Esophagus squamous epithelium (tissue), 5 donors: ENCODE results near the gene DCAF10. TPM values are rescaled to one million over a fixed set of nuclear protein-coding genes. Genes with fewer than 3 reads are reported as not detected.
A peak's percentile ranks its signal among the peaks of the same experiment; 100 is the strongest.

Experiments
- DNase-seq: peaks from one replicate; lab custom pipeline; 2025; lab: John Stamatoyannopoulos, UW
- H3K27ac ChIP-seq, 4 donors: fragments of 200-600 bp; sonication (generic); one replicate each; pipeline ENCODE4 v1.5.1; 2016 to 2019; ENCODE audit warnings: mild to moderate bottlenecking in 1 of 4
- H3K27me3 ChIP-seq, 4 donors: fragments of 200-600 bp; sonication (generic); 1 replicate in 3 of 4; 2 replicates in 1 of 4; pipeline versions ENCODE4 v1.5.1 to v1.6.0; 2017 to 2021; ENCODE audit warnings: antibody characterized with exemption in 1 of 4
- H3K36me3 ChIP-seq, 3 donors: fragments of 200-600 bp; sonication (generic); one replicate each; pipeline ENCODE4 v1.5.1; 2016 to 2019
- H3K4me1 ChIP-seq, 3 donors: fragments of 200-600 bp; sonication (generic); one replicate each; pipeline ENCODE4 v1.5.1; 2017 to 2019
- H3K4me3 ChIP-seq, 4 donors: fragments of 200-600 bp; sonication (generic); 1 replicate in 3 of 4; 2 replicates in 1 of 4; pipeline ENCODE4 v1.5.1; 2016 to 2019; ENCODE audit warnings: mild to moderate bottlenecking in 2 of 4, moderate library complexity in 1 of 4
- H3K9me3 ChIP-seq, 3 donors: fragments of 200-600 bp; sonication (generic); one replicate each; pipeline ENCODE4 v1.5.1; 2016 to 2019
- POLR2A ChIP-seq, 4 donors: fragments of 450-650 bp; IDR thresholded peaks; one replicate each; pipeline ENCODE4 v1.6.1; 2017; ENCODE audit warnings: antibody characterized with exemption in 4 of 4, mild to moderate bottlenecking in 4 of 4, moderate library complexity in 3 of 4
- WGBS, 2 donors: methylation state at CpG; one replicate each; pipeline ENCODE4 v1.1.5; 2018; 5-methylcytosine and 5-hydroxymethylcytosine counted together
- intact Hi-C: fragments of 100-400 bp; cut with DNase I; formaldehyde crosslinking; loops from one replicate; pipeline ENCODE4 v1.15.0; 2022
- total RNA-seq, 4 donors: library from RNA; depleted of rRNA; stranded (reverse); fragments of >200 nt; gene quantifications; one replicate each; pipeline ENCODE4 v1.1.0, GENCODE V29; 2016
- TF ChIP-seq, protein P1 (sequence below), 6 experiments: fragments of 450-650 bp in 4 of 6; fragments of 200-600 bp in 2 of 6; sonication (generic) in 2 of 6; IDR thresholded peaks; one replicate each; pipeline ENCODE4 v1.5.1; 2016 to 2019; ENCODE audit warnings: antibody characterized with exemption in 6 of 6, mild to moderate bottlenecking in 4 of 6, moderate library complexity in 4 of 6
- donor health status: DM: yes; HTN: yes; CAD: no.

Gene DCAF10
- total RNA-seq, 4 donors from 2014 or later = 12.0 to 22.9 (median 17.6) TPM

- Histone ChIP-seq H3K36me3 (peaks cover 0 to 24% (median 0%) of the 10 kb centered on the region in 3 donors), H3K27me3 (no peaks in the 10 kb centered on the region), H3K9me3 (no peaks in the 10 kb centered on the region), H3K4me3 (peak overlapping the region; percentile 53 to 86 (median 78)), H3K27ac (peak overlapping the region; percentile 80 to 93 (median 90)), H3K4me1 (peaks cover 7 to 33% (median 15%) of the 10 kb centered on the region in 3 donors)
- DNase-seq = no peak
- intact Hi-C loops = loop anchor here (10.0 kb wide), 1 partner anchor 308 kb away; the partner anchor contains the start of gene TOMM5
- WGBS, 2 donors = 6 to 9% methylated on average over 12 to 13 of the region's 17 CpGs
- TF ChIP-seq, protein P1, sequence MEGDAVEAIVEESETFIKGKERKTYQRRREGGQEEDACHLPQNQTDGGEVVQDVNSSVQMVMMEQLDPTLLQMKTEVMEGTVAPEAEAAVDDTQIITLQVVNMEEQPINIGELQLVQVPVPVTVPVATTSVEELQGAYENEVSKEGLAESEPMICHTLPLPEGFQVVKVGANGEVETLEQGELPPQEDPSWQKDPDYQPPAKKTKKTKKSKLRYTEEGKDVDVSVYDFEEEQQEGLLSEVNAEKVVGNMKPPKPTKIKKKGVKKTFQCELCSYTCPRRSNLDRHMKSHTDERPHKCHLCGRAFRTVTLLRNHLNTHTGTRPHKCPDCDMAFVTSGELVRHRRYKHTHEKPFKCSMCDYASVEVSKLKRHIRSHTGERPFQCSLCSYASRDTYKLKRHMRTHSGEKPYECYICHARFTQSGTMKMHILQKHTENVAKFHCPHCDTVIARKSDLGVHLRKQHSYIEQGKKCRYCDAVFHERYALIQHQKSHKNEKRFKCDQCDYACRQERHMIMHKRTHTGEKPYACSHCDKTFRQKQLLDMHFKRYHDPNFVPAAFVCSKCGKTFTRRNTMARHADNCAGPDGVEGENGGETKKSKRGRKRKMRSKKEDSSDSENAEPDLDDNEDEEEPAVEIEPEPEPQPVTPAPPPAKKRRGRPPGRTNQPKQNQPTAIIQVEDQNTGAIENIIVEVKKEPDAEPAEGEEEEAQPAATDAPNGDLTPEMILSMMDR (IDR thresholded peaks at IDR 0.05) = no peak
- TF ChIP-seq POLR2A (IDR thresholded peaks at IDR 0.05) = no peak
Observed at GRCh38 chr9:37902796-37903646, 102.4 kb downstream of the DCAF10 start.

GRCh38 chr9:37903647-37904444, 103.2 kb downstream of the DCAF10 start, which contains the start of gene SLC25A51:
SLC25A51 (minus strand) TSS chr9:37904127; CDS start chr9:37888550, 15,577 bp downstream.
- no peaks in the 10 kb centered on the region for H3K27me3 ChIP-seq
- peak in 2 of 4 donors; percentile 48 to 77 for TF ChIP-seq POLR2A (IDR thresholded peaks at IDR 0.05)
- TF ChIP-seq, protein P1 (IDR thresholded peaks at IDR 0.05) = peak; percentile 84 to 97 (median 94)
- peak within 1 kb of the TSS; percentile 53 to 86 (median 78) for H3K4me3 ChIP-seq
- intact Hi-C loops = loop anchor here (10.0 kb wide), 1 partner anchor 309 kb away; the partner anchor contains the start of gene TOMM5
- peak within 1 kb of the TSS; percentile 80 to 93 (median 90) for H3K27ac ChIP-seq
- peak; percentile 55 for DNase-seq
- H3K36me3 ChIP-seq = peaks cover 0 to 15% (median 0%) of the 10 kb centered on the region in 3 donors
- H3K9me3 ChIP-seq = no peaks in the 10 kb centered on the region
- peaks cover 7 to 33% (median 15%) of the 10 kb centered on the region in 3 donors for H3K4me1 ChIP-seq
- 0 to 1% methylated on average over 5 to 28 of the region's 84 CpGs for WGBS, 2 donors

- Histone ChIP-seq H3K4me1 (peaks cover 7 to 33% (median 15%) of the 10 kb centered on the region in 3 donors), H3K9me3 (no peaks in the 10 kb centered on the region), H3K4me3 (peak overlapping the region; percentile 53 to 86 (median 78)), H3K27ac (peak overlapping the region; percentile 80 to 93 (median 90)), H3K27me3 (no peaks in the 10 kb centered on the region), H3K36me3 (peaks cover 0 to 8% (median 0%) of the 10 kb centered on the region in 3 donors)
- 39 to 47% methylated on average over 14 to 16 of the region's 36 CpGs for WGBS, 2 donors
- intact Hi-C loops = loop anchor here (10.0 kb wide), 1 partner anchor 310 kb away; the partner anchor contains the start of gene TOMM5
- DNase-seq = no peak
- TF ChIP-seq, protein P1 (IDR thresholded peaks at IDR 0.05) = no peak
- TF ChIP-seq POLR2A (IDR thresholded peaks at IDR 0.05) = no peak
Observed at GRCh38 chr9:37904445-37905130, 104.0 kb downstream of the DCAF10 start.

DNA sequence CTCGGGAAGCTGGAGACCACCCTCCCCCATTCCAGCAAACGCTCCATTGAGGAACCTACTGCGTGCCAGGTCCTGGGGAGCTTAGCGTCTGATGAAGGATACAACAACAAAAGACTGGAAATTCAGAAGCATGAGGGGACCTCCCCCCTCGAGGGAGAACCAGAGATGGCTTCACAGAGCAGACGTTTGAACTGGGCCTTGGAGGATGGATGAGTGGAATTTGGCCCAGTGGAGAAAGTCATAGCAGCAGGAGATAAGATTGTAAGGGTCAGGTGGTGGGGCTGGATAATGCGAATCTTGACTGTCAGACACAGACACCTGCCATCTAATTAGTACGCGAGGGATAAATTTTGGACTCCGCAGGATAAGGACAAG, 104.5 kb downstream of the DCAF10 start:
- Histone ChIP-seq H3K27me3 (no peaks in the 10 kb centered on the region), H3K27ac (peak overlapping the region in 3 of 4 donors; percentile 87 to 93 (median 92)), H3K36me3 (peaks cover 0 to 6% (median 0%) of the 10 kb centered on the region in 3 donors), H3K4me1 (peaks cover 7 to 33% (median 15%) of the 10 kb centered on the region in 3 donors), H3K9me3 (no peaks in the 10 kb centered on the region), H3K4me3 (peak overlapping the region in 3 of 4 donors; percentile 73 to 86 (median 84))
- TF ChIP-seq POLR2A (IDR thresholded peaks at IDR 0.05) = no peak
- TF ChIP-seq, protein P1 (IDR thresholded peaks at IDR 0.05) = no peak
- WGBS, 2 donors = 71% methylated on average over 9 to 10 of the region's 10 CpGs
- DNase-seq = no peak
- intact Hi-C loops = loop anchor here (10.0 kb wide), 1 partner anchor 310 kb away; the partner anchor contains the start of gene TOMM5
